SK-N-MC (cell line): Measurements from ENCODE around the gene EBP.

ENCODE experiments used
- DNase-seq: peaks from one replicate; pipeline ENCODE4 v3.0.0-alpha.2; 2011; ENCODE audit warnings: low read depth, low spot score
- H3K27ac ChIP-seq: fragments of 200-600 bp; sonication (generic); 2 replicates; pipeline ENCODE4 v1.5.1; 2016; ENCODE audit warnings: mixed run types
- H3K36me3 ChIP-seq: fragments of 200-600 bp; sonication (generic); 2 replicates; pipeline ENCODE4 v1.6.1; 2017; ENCODE audit warnings: antibody characterized with exemption, low read length, mixed read lengths; ENCODE audit not compliant: insufficient read depth
- H3K4me3 ChIP-seq: fragments of 200-600 bp; sonication (generic); 2 replicates; pipeline ENCODE4 v1.5.1; 2016
- H3K9ac ChIP-seq: fragments of 200-600 bp; sonication (generic); 2 replicates; pipeline ENCODE4 v1.8.0; 2017; ENCODE audit warnings: mixed run types, mixed read lengths; ENCODE audit not compliant: insufficient read length
- H3K9me3 ChIP-seq: fragments of 200-600 bp; sonication (generic); 2 replicates; pipeline ENCODE4 v1.6.1; 2017; ENCODE audit warnings: low read depth, mild to moderate bottlenecking, antibody characterized with exemption, low read length, moderate library complexity, mixed read lengths
- EZH2 ChIP-seq: fragments of 200-600 bp; sonication (generic); IDR thresholded peaks from one replicate; pipeline ENCODE4 v1.6.1; 2017; ENCODE audit warnings: antibody characterized with exemption
- FOXP2 ChIP-seq: optimal IDR thresholded peaks from 2 replicates; pipeline ENCODE3; 2011; ENCODE audit warnings: mild to moderate bottlenecking, moderate library complexity; ENCODE audit not compliant: insufficient read depth; ENCODE audit errors: extremely low read length, control extremely low read depth
- POLR2AphosphoS5 ChIP-seq: IDR thresholded peaks from 2 replicates; pipeline ENCODE4 v1.6.1; 2012; ENCODE audit warnings: mild to moderate bottlenecking, low read depth, low read length, borderline replicate concordance

EBP gene

GRCh38 chrX:48476919-48477318 lies 44.7 kb upstream of the EBP start:
- no peak for DNase-seq
- Histone ChIP-seq H3K9me3 (no peaks in the 10 kb centered on the region), H3K4me3 (peak overlapping the region; percentile 89), H3K36me3 (peaks cover 10% of the 10 kb centered on the region; the same call in 1 of the 2 replicates), H3K27ac (no peak overlapping the region), H3K9ac (peak overlapping the region; percentile 91)
- TF ChIP-seq FOXP2 (no peak), EZH2 (no peak), POLR2AphosphoS5 (no peak)

- DNase-seq: no peak
- Histone ChIP-seq H3K27ac (no peak overlapping the region), H3K4me3 (no peak overlapping the region), H3K9ac (no peak overlapping the region), H3K9me3 (no peaks in the 10 kb centered on the region), H3K36me3 (peaks cover 18% of the 10 kb centered on the region; the same call in 1 of the 2 replicates)
- TF ChIP-seq EZH2 (no peak), FOXP2 (no peak), POLR2AphosphoS5 (no peak)
Measured at GRCh38 chrX:48477960-48478755, 43.5 kb upstream of the EBP start.

DNA sequence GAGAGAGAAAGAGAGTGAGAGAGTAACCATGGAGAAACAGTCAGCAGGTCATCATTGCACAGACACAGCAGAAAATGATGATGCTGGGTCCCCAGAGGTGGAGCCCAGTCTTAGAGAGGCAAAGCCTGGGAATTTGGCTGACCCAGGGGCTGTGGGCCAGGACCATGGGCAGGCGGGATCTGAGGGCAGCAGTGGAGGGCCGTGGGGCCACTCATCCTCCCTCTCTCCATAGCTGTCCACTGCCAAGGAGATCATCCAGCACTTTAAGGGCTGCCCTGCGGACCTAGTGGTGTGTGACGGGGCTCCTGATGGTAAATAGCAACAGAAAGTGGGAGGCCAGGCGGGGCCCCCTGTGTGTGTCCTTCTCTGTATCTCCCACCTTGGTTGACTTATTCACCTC lies 42.8 kb upstream of the EBP start:
- Histone ChIP-seq H3K4me3 (no peak overlapping the region), H3K36me3 (peaks cover 18% of the 10 kb centered on the region; the same call in 1 of the 2 replicates), H3K9ac (no peak overlapping the region), H3K9me3 (no peaks in the 10 kb centered on the region), H3K27ac (no peak overlapping the region)
- no peak for DNase-seq
- TF ChIP-seq FOXP2: no peak
- no peak for TF ChIP-seq EZH2
- TF ChIP-seq POLR2AphosphoS5: no peak

- no peak for TF ChIP-seq EZH2
- no peak for TF ChIP-seq POLR2AphosphoS5
- no peak for TF ChIP-seq FOXP2
- Histone ChIP-seq H3K9ac (no peak overlapping the region), H3K4me3 (no peak overlapping the region), H3K27ac (no peak overlapping the region), H3K9me3 (no peaks in the 10 kb centered on the region), H3K36me3 (peaks cover 21% of the 10 kb centered on the region; the same call in 1 of the 2 replicates)
- DNase-seq: no peak
Measured at GRCh38 chrX:48480142-48480541, 41.5 kb upstream of the EBP start.

DNA sequence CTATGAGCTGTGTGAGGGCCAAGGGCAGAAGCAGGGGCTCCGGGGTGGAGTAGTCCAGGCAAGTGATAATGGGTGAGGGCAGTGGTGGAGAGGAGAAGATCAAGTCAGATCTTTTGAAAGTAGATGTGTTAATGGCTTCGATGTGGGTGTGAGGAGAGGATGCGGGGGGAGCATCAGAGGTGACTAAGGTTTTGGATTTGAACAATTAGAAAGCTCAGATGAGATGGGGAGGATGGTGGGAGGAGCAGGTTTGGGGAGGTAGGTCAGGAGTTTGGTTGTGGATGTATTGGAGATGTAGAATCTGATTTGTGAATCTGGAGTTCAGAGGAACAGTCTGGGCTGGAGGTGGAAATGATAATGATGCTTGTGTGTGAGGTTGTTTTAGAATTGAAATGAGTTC lies 41.0 kb upstream of the EBP start:
- Histone ChIP-seq H3K36me3 (peaks cover 21% of the 10 kb centered on the region; the same call in 1 of the 2 replicates), H3K27ac (no peak overlapping the region)

GRCh38 chrX:48482526-48482925 lies 39.1 kb upstream of the EBP start:
- H3K36me3 ChIP-seq: peaks cover 21% of the 10 kb centered on the region; the same call in 1 of the 2 replicates
- H3K9ac ChIP-seq: no peak overlapping the region
- H3K9me3 ChIP-seq: no peaks in the 10 kb centered on the region
- no peak overlapping the region for H3K4me3 ChIP-seq
- no peak overlapping the region for H3K27ac ChIP-seq
- no peak for DNase-seq
- TF ChIP-seq FOXP2 (no peak), EZH2 (no peak)

More for the DNA sequence above, 41.0 kb upstream of the EBP start:
- Histone ChIP-seq H3K4me3 (no peak overlapping the region), H3K9me3 (no peaks in the 10 kb centered on the region), H3K9ac (no peak overlapping the region)
- TF ChIP-seq POLR2AphosphoS5 (no peak), EZH2 (no peak)
- DNase-seq: no peak

- Histone ChIP-seq H3K9me3 (no peaks in the 10 kb centered on the region), H3K36me3 (peaks cover 6% of the 10 kb centered on the region; the same call in 1 of the 2 replicates), H3K9ac (no peak overlapping the region), H3K4me3 (no peak overlapping the region), H3K27ac (no peak overlapping the region)
- TF ChIP-seq EZH2: no peak
- no peak for TF ChIP-seq FOXP2
- TF ChIP-seq POLR2AphosphoS5: no peak; the same call in 1 of the 2 replicates
- no peak for DNase-seq
Measured at GRCh38 chrX:48487362-48487798, 34.2 kb upstream of the EBP start.

DNA sequence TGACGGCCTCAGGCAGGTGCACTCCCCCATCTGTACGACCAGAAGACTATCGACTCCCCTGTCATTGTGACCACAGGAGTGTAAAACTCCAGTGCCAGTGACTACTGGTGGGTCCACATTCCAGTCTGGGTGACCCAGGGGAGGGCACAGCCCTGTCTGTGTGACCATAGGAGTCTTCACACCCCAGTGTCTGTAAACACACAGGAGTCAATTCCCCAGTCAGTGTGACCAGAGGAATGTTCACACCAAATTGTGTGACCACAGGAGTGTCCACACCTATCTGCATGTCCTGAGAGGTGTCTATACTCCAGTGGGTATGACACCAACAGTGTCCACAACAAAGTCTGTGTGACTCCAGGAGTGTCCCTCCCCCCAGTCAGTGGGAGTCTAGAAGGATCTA lies 33.6 kb upstream of the EBP start:
- Histone ChIP-seq H3K9me3 (no peaks in the 10 kb centered on the region), H3K9ac (no peak overlapping the region), H3K36me3 (peaks cover 3% of the 10 kb centered on the region; the same call in 1 of the 2 replicates), H3K27ac (no peak overlapping the region), H3K4me3 (no peak overlapping the region)
- TF ChIP-seq FOXP2 (no peak), EZH2 (no peak), POLR2AphosphoS5 (no peak)
- no peak for DNase-seq

GRCh38 chrX:48489296-48489695 lies 32.3 kb upstream of the EBP start:
- H3K27ac ChIP-seq: no peak overlapping the region
- peaks cover 3% of the 10 kb centered on the region; the same call in 1 of the 2 replicates for H3K36me3 ChIP-seq
- DNase-seq: no peak
- no peaks in the 10 kb centered on the region for H3K9me3 ChIP-seq
- TF ChIP-seq POLR2AphosphoS5 (no peak), FOXP2 (no peak), EZH2 (no peak)
- no peak overlapping the region for H3K9ac ChIP-seq
- no peak overlapping the region for H3K4me3 ChIP-seq
